Activated T-cell treated with anti-CD3 and anti-CD28 coated beads, Interleukin-2, amount 50 U/mL, for 72 hours (primary cell): ENCODE data around the gene DOCK10. TPM values are rescaled to one million over a fixed set of nuclear protein-coding genes. Genes with fewer than 3 reads are reported as not detected.

ENCODE experiments used
- ATAC-seq, 2 donors: fragments of 150-1000 bp; cut with Tn5 transposase; replicated peaks in 1 of 2; 2 replicates each; pipeline ENCODE4 v1.10.0; 2021; ENCODE audit warnings: moderate library complexity in 2 of 2, mild to moderate bottlenecking in 1 of 2
- DNase-seq, 2 donors: peaks; one replicate each; pipeline ENCODE4 v3.0.0; 2021 to 2022; ENCODE audit warnings: mixed read lengths in 1 of 2
- H3K27ac Mint-ChIP-seq: one replicate; pipeline ENCODE4 v1.8.0; 2022; ENCODE audit warnings: mild to moderate bottlenecking, moderate library complexity, mixed read lengths
- H3K27me3 Mint-ChIP-seq: one replicate; pipeline ENCODE4 v1.8.0; 2022; ENCODE audit warnings: low read depth, mixed read lengths
- H3K36me3 Mint-ChIP-seq, 2 donors: one replicate each; pipeline ENCODE4 v1.8.0; 2022; ENCODE audit warnings: mixed read lengths in 2 of 2, mild to moderate bottlenecking in 1 of 2; ENCODE audit not compliant: insufficient read depth in 2 of 2
- H3K4me1 Mint-ChIP-seq: one replicate; pipeline ENCODE4 v1.8.0; 2022; ENCODE audit warnings: low read depth, mixed read lengths
- H3K4me3 Mint-ChIP-seq, 2 donors: one replicate each; pipeline ENCODE4 v1.8.0; 2022; ENCODE audit warnings: mild to moderate bottlenecking in 2 of 2, mixed read lengths in 2 of 2, moderate library complexity in 2 of 2
- H3K9me3 Mint-ChIP-seq, 2 donors: one replicate each; pipeline ENCODE4 v1.8.0; 2022; ENCODE audit warnings: mixed read lengths in 2 of 2
- total RNA-seq, 2 donors: library from RNA; stranded (reverse); gene quantifications; one replicate each; pipeline ENCODE4 v1.2.3, GENCODE V29; 2022

The DOCK10 gene
- total RNA-seq, 2 donors from 2014 or later, result 179 to 199 TPM

GRCh38 chr2:225019105-225019504 is 23.2 kb downstream of the DOCK10 start:
- Mint-ChIP-seq H3K27me3 (no peaks in the 10 kb centered on the region), H3K9me3 (peaks cover 0 to 1% of the 10 kb centered on the region in 2 donors), H3K4me3 (no peak overlapping the region), H3K4me1 (peaks cover 87% of the 10 kb centered on the region), H3K27ac (no peak overlapping the region), H3K36me3 (peaks cover 0 to 4% of the 10 kb centered on the region in 2 donors)
- DNase-seq (no peak), ATAC-seq (no peak)

- Mint-ChIP-seq H3K27ac (peak overlapping the region; percentile 72), H3K4me3 (no peak overlapping the region), H3K36me3 (peaks cover 0 to 2% of the 10 kb centered on the region in 2 donors), H3K27me3 (no peaks in the 10 kb centered on the region), H3K4me1 (peaks cover 85% of the 10 kb centered on the region), H3K9me3 (peaks cover 0 to 1% of the 10 kb centered on the region in 2 donors)
- ATAC-seq (no peak), DNase-seq (no peak)
These were observed 24.6 kb downstream of the DOCK10 start for GRCh38 chr2:225017713-225018112.

DNA sequence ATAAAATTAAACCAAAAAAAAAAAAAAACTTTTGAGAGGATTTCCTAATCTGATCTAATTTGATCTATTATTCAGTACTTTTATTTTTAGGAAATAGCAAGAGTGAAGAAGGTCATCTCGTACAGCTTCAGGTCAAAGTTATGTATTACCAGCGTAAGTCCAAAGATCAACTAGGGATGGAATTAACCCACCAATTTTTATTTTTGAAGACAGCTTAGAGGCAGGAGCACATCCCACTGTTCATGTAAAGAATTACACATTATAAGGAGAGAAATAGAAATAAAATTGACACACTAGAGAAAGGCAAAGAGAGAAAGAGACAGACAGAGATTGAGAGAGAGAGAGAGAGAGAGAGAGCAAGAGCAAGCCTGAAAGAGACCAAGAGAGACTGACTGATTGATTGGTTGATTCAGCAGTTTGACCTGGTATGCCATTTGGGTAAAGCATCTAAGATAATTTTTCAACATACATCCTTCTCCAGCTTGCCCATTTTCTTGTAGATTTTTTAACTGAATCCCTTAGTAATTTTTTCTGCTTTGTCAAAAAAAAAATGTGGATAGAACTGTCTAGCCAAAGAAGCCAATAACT is 25.1 kb downstream of the DOCK10 start:
- Mint-ChIP-seq H3K9me3 (peaks cover 0 to 1% of the 10 kb centered on the region in 2 donors), H3K36me3 (peaks cover 0 to 2% of the 10 kb centered on the region in 2 donors), H3K4me1 (peaks cover 85% of the 10 kb centered on the region)

DNA sequence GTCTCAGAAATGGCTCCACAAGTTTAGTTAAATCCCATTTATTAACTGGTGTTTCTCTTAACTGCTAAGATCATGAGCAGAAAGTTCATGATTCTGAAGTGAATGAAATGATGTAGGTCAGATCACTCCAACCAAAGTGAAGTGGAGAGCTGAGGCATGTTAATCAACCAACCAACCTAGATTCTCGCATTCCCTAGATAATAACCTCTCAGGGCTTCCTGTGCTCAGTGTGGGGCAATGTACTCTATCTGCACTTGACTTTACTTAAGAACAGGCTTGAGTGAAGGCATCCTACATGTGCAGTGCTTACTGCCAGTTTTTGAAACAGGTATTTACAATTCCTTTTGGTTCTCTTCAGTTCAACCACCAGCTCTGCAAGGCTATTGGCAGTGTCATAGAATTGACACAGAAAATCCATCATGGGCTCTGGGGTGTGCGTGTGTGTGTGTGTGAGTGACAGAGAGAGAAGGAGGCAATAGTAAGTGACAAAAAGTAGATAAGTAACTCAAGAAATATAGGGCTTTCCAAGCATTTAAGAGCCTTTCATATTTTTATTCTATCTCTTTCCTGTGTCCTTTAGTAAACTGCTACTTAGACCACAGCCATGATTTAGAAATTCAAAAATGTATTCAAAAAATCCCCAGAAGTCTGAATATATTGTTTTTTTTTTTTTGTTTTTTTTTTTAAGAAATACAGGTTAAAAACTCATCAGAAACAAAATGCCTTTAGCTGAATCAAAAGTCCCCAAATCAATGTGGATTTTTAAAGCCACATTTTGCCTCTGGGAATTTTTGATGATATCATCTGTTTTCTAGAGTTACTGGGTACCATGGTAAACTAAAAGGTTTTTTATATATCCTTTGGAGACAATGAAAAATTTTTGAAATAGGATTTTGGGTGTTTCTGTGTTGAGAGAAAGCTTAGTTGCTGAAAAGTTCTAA is 28.6 kb downstream of the DOCK10 start:
- no peaks in the 10 kb centered on the region for H3K9me3 Mint-ChIP-seq
- DNase-seq, result no peak
- peaks cover 88% of the 10 kb centered on the region for H3K4me1 Mint-ChIP-seq
- ATAC-seq, result no peak
- H3K4me3 Mint-ChIP-seq, result peak overlapping the region in 1 of 2 donors; percentile 22
- H3K27ac Mint-ChIP-seq, result peak overlapping the region; percentile 48
- H3K36me3 Mint-ChIP-seq, result peaks cover 0 to 2% of the 10 kb centered on the region in 2 donors
- no peaks in the 10 kb centered on the region for H3K27me3 Mint-ChIP-seq

More for the DNA sequence above, 25.1 kb downstream of the DOCK10 start:
- H3K4me3 Mint-ChIP-seq, result no peak overlapping the region
- no peak for ATAC-seq
- no peak for DNase-seq
- H3K27me3 Mint-ChIP-seq, result no peaks in the 10 kb centered on the region
- peak overlapping the region; percentile 16 for H3K27ac Mint-ChIP-seq

DNA sequence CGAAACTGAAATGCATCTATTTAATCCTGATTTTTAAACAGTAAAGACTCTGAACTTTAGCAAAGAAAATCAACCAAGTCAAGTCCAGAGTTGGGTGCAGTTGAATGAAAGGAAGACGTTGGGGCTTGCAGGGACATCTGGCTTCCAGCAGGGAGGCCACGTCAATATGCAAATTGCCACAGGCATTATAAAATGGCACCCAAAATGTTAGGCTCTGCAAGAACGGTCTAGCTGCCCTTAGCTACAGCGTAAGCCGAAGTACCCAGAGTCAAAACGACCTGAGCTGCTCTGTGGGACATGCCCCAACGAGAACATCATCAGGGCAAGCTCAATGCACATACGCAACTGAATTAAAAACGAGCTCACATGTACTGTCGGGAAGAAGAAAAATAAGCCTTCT is 30.7 kb downstream of the DOCK10 start:
- Mint-ChIP-seq H3K9me3 (no peaks in the 10 kb centered on the region), H3K4me1 (peaks cover 93% of the 10 kb centered on the region), H3K36me3 (peaks cover 2 to 5% of the 10 kb centered on the region in 2 donors), H3K27me3 (no peaks in the 10 kb centered on the region), H3K4me3 (peak overlapping the region; percentile 13 to 41), H3K27ac (peak overlapping the region; percentile 92)
- no peak for DNase-seq
- ATAC-seq, result no peak

- Mint-ChIP-seq H3K4me3 (peak overlapping the region; percentile 41 to 66), H3K36me3 (peaks cover 2 to 8% of the 10 kb centered on the region in 2 donors)
- ATAC-seq, result peak; percentile 87
These were observed 31.5 kb downstream of the DOCK10 start for GRCh38 chr2:225010804-225011203.

GRCh38 chr2:225009768-225010167 is 32.5 kb downstream of the DOCK10 start:
- DNase-seq, result no peak

More at GRCh38 chr2:225010804-225011203, 31.5 kb downstream of the DOCK10 start:
- H3K27ac Mint-ChIP-seq, result peak overlapping the region; percentile 92
- no peaks in the 10 kb centered on the region for H3K9me3 Mint-ChIP-seq
- H3K4me1 Mint-ChIP-seq, result peaks cover 98% of the 10 kb centered on the region
- DNase-seq, result peak in 1 of 2 donors; percentile 27
- no peaks in the 10 kb centered on the region for H3K27me3 Mint-ChIP-seq

GRCh38 chr2:225008935-225009334 is 33.3 kb downstream of the DOCK10 start:
- no peak for ATAC-seq

More at GRCh38 chr2:225009768-225010167, 32.5 kb downstream of the DOCK10 start:
- Mint-ChIP-seq H3K36me3 (peaks cover 2 to 10% of the 10 kb centered on the region in 2 donors), H3K27ac (peak overlapping the region; percentile 52), H3K9me3 (no peaks in the 10 kb centered on the region), H3K4me3 (peak overlapping the region; percentile 20 to 66), H3K27me3 (no peaks in the 10 kb centered on the region), H3K4me1 (peaks cover 98% of the 10 kb centered on the region)
- no peak for ATAC-seq

GRCh38 chr2:225008179-225008856 is 34.0 kb downstream of the DOCK10 start:
- peak overlapping the region; percentile 89 for H3K27ac Mint-ChIP-seq
- ATAC-seq (no peak), DNase-seq (no peak)
- H3K9me3 Mint-ChIP-seq, result no peaks in the 10 kb centered on the region
- H3K27me3 Mint-ChIP-seq, result no peaks in the 10 kb centered on the region
- H3K36me3 Mint-ChIP-seq, result peaks cover 3 to 14% of the 10 kb centered on the region in 2 donors
- H3K4me1 Mint-ChIP-seq, result peaks cover 98% of the 10 kb centered on the region
- peak overlapping the region in 1 of 2 donors; percentile 72 for H3K4me3 Mint-ChIP-seq

More at GRCh38 chr2:225008935-225009334, 33.3 kb downstream of the DOCK10 start:
- peak; percentile 37 to 41 for DNase-seq
- Mint-ChIP-seq H3K4me1 (peaks cover 98% of the 10 kb centered on the region), H3K4me3 (peak overlapping the region in 1 of 2 donors; percentile 72), H3K27me3 (no peaks in the 10 kb centered on the region), H3K36me3 (peaks cover 3 to 12% of the 10 kb centered on the region in 2 donors), H3K27ac (peak overlapping the region; percentile 89), H3K9me3 (no peaks in the 10 kb centered on the region)

GRCh38 chr2:225006730-225007129 is 35.5 kb downstream of the DOCK10 start:
- no peaks in the 10 kb centered on the region for H3K9me3 Mint-ChIP-seq
- DNase-seq, result no peak
- peak; percentile 48 to 60 for ATAC-seq
- peaks cover 3 to 14% of the 10 kb centered on the region in 2 donors for H3K36me3 Mint-ChIP-seq
- peak overlapping the region in 1 of 2 donors; percentile 53 for H3K4me3 Mint-ChIP-seq
- peaks cover 100% of the 10 kb centered on the region for H3K4me1 Mint-ChIP-seq
- peak overlapping the region; percentile 94 for H3K27ac Mint-ChIP-seq
- H3K27me3 Mint-ChIP-seq, result no peaks in the 10 kb centered on the region

DNA sequence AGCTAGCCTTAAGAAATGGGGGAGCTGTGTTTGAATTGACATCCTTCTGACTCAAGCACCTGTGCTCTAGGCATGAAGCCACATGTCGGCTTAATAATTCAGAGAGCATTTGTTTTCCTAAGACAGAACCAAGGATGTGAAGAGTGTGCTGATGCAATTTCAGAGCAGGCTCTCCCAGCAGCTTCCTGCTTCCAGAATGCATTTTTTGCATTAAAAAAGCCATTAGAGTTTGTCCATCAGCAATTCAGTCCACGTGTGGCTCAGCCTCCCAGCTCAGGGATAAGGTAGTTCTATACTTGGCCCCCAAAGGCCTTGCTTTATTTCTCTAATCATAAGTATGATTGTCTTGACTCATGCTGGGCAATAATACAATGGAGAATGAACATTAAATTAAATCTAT is 37.7 kb downstream of the DOCK10 start:
- ATAC-seq (no peak), DNase-seq (no peak)
- Mint-ChIP-seq H3K27ac (no peak overlapping the region), H3K36me3 (peaks cover 2 to 14% of the 10 kb centered on the region in 2 donors), H3K9me3 (no peaks in the 10 kb centered on the region), H3K4me3 (no peak overlapping the region), H3K4me1 (peaks cover 94% of the 10 kb centered on the region), H3K27me3 (no peaks in the 10 kb centered on the region)

- H3K27me3 Mint-ChIP-seq, result no peaks in the 10 kb centered on the region
These were observed 39.6 kb downstream of the DOCK10 start for GRCh38 chr2:225002656-225003045.

More at GRCh38 chr2:225002656-225003045, 39.6 kb downstream of the DOCK10 start:
- ATAC-seq (peak; percentile 64 to 68), DNase-seq (peak in 1 of 2 donors; percentile 28)
- H3K4me3 Mint-ChIP-seq, result peak overlapping the region; percentile 65 to 67
- H3K36me3 Mint-ChIP-seq, result peaks cover 2 to 13% of the 10 kb centered on the region in 2 donors
- H3K4me1 Mint-ChIP-seq, result peaks cover 92% of the 10 kb centered on the region
- H3K27ac Mint-ChIP-seq, result peak overlapping the region; percentile 84
- H3K9me3 Mint-ChIP-seq, result no peaks in the 10 kb centered on the region
